GM21367 (cell line): ENCODE measurements around the gene CCDC33.

Experiments
- ATAC-seq: cut with Tn5 transposase; IDR thresholded peaks from one replicate; pipeline ENCODE4 v1.9.1; 2021; ENCODE audit not compliant: unreplicated experiment

CCDC33 gene

GRCh38 chr15:74235962-74236361 lies at the start of gene CCDC33:
CCDC33 (plus strand) TSS chr15:74236326; CDS start chr15:74236720, 394 bp downstream.
- ATAC-seq = no peak

- ATAC-seq = no peak
These were observed 47.9 kb upstream of the CCDC33 start for GRCh38 chr15:74188216-74188615.

DNA sequence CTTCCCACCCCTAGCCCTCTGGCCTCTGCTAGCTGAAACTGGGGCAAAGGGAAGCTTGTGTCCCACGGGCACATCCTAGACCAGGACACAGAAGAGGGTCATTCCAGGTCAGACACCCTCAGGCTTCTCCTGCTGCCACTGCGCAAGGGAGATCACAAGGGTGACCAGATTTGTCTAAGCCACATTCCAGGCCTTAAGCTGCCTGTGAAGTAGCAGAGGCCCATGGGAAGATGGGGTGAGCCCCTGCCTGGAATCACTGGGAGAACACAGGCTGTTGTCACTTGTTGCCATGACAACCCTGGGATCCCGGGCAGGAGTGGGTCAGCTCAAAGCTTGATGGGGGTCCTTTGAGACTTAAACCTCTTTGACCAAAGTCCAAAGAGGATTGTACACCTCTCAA lies 44.3 kb upstream of the CCDC33 start:
- no peak for ATAC-seq

GRCh38 chr15:74192751-74193150 lies 43.4 kb upstream of the CCDC33 start:
- no peak for ATAC-seq

- no peak for ATAC-seq
These were observed 42.8 kb upstream of the CCDC33 start for GRCh38 chr15:74193299-74193718.

- ATAC-seq = no peak
These were observed 42.2 kb upstream of the CCDC33 start for GRCh38 chr15:74193905-74194304.

DNA sequence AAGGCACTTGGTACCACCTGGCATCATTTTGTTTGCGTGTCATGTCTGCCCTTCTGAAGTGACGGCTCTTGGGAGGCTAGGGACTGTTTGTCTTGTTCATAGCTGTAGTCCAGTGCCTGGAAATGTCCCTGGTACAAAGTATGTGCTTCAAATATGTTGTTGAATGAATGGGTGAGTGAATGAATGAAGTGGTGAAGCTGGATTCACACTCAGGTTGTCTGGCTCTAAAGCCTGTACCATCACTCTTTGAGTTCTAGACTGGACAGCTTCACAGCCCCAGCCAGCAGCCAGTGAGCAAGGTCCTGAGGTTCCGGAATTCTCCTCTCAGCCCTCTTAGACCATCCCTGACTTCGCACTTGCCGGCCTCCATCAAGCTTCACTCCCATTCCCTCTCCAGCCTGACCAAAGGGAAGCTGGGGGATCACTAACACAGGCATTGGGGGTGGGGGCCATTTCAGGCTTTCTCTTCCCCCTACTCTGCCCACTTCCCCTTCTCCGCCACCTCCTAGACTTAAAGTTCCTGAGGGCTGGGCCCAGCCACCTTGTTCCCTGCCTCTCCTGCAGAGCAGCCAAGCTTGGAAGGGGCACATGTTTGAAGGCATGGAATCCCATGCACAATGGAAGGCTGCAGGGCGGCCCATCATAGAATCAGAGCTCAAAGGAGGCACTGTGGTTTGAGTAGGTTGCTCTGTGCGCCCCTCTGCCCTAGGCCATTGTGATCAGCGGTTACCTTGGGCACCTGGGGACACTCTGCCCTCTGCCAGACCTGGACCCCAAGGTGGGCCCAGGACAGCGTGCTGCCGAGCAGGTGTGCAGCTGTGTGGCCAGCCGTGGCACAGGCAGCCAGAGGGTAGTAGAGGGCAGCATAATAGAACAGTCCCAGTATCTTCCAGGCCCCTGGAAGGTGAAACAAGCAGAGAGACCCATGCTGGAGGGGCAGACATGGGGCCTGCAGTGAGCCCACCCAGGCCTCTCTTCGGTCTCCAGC lies 41.3 kb upstream of the CCDC33 start:
- no peak for ATAC-seq

- ATAC-seq = no peak
These were observed 40.0 kb upstream of the CCDC33 start for GRCh38 chr15:74196175-74196574.

GRCh38 chr15:74197176-74197965 lies 38.8 kb upstream of the CCDC33 start:
- ATAC-seq = no peak

- ATAC-seq = no peak
These were observed 36.9 kb upstream of the CCDC33 start for GRCh38 chr15:74199297-74199652.

DNA sequence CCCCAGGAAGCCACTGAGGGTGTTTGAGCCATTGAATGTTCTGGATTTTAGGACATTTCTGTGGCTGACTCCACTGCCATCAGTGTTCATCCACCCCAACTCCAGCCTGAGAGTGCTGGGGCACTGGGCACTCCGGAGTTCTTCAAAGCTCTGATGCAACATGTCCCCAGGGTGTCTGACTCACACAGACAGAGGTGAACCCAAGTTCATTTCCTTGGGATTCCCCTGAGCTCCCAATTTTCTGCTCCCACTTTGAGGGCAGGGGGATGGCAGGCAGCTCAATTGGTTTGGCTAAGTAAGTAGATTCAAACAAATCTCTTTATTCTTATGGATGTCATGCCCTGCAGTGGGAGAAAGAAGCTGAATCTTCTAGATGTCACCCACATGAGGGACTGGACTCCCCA lies 35.7 kb upstream of the CCDC33 start:
- ATAC-seq = no peak

DNA sequence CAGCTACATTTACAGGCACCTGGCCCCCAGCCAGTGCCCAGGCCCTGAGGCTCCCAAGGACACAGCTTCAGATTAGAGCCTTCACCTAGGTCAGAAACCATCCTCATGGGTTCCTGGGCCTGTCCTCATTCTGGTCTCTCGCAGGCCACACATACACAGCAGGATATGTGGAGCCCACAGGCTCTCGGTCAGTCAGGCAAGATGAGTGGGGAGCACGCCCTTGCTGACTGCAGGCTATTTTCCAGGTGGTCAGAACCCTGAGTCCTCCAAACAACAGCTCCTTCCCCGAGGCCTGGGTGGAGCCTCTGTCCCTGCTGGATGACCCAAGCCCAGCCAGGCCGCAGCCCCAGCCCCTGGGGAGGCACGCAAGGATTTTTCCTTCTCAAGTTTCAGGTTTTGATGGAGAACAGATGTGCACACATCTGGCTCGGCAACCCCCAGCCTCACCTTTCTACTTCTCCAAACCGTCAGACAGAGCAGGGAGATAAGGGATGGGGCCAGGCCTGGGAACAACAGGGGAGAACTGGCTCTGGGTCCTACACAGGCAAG lies 35.2 kb upstream of the CCDC33 start:
- no peak for ATAC-seq

GRCh38 chr15:74201710-74202420 lies 34.3 kb upstream of the CCDC33 start:
- ATAC-seq = no peak

DNA sequence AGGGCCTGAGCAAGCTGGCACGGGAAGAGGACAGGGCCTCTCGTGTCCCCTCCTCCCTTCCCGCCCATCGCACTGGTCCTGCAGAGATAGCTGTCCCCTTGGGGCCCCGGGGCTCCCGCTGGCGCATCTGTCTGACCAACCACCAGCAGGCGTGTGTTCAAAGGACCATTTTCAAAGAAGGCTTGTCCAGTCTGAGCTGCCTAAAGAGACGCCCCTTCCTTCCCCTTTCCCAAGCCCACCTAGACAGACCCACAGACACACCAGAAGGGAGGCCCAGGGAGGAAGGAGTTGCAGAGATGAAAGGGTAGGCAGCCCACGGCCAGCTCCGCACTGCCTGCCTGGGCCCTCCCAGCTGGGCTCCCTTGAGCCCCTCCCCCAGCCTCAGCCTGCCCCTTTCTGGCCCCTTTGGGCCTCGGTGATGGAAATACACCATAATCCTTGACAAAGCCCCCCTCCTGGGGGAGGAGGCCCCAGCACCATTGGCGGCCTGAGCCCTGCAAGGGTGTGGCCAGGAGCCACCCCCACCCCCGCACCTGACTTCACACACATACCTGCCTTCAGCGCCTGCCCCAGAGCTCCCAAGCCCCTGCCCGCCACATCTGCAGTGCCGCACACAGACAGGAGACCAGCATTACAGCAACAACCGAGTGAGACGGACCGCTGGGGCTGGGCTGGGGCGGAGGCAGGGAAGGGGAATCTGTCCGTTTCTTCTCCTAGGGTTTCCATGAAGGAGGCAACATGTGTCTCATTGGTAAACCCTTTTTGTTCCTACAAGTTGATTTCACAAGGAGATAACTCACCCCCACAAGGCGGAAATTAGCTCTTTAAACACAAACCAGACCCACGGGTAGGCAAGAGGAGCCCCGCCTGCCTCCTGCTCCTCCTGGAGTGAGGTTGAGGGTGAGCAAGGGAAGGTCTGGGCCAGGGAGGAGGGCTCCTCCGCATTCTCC lies 33.4 kb upstream of the CCDC33 start, which contains the start of gene STRA6:
Gene STRA6, minus strand, starts transcription at position 336 of the 950 bp plus-strand sequence. CDS start 520 bp downstream, outside the sequence.
- ATAC-seq = no peak

GRCh38 chr15:74203914-74204431 lies 32.2 kb upstream of the CCDC33 start:
- ATAC-seq = no peak

- no peak for ATAC-seq
These were observed 30.6 kb upstream of the CCDC33 start for GRCh38 chr15:74205582-74205947.

DNA sequence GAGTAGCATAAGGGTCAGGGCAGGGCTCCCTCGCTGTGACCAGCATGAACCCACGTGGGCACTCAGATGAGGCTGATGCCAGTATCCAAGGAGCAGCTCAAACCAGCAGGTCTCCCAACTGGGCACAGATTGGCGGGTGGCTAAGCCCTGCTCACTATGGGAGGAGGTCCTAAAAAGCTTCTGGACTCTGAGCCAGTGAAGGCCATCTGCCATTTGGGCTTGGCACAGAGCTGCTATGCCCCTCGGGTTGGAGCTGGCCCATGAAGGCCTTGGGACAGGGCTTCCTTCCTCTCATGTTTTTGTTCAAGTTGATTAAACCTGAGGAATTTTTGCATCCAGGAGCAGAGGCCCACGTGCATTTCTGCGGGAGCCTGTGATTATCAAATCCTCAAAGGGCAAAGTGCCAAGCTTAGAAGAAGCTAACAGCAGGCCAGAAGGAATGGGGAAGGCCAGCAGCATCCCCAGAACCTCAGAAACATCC lies 29.3 kb upstream of the CCDC33 start:
- no peak for ATAC-seq

DNA sequence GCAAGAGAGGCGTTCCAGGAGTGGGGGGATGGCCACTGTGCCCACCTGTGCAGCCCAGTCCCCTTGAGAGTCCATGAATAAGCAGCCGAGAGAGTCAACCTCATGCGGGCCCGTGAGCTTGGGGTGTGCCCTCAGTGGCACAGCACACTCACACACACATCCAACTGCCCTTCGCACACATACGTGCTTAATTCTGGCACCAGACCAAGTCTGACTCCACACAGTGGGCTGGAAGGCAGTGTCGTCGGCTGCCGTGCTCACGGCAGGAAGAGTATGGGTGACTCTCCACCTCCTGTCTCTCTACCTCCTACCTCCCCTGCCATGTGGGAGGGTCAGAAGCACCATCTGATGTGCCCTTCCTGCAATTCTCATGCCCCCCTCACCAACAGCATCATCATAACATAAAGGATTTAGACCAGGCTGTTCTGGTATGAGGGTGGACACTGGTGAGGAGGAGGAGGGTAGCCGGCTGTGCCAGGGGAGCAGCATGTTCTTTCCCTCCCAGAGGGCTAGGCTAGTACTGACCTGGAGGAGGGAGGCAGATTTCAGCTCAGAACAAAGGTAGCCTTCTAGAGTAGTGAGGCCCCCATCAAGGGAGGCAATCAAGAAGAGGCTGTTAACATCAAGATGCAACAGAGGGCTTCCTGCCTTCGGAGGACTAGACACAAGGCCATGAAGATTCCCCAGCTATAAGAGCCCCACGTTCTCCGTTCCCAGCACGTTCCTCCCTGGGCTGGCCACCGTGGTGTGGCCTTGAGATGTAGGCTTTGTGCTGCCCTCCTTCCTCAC lies 28.3 kb upstream of the CCDC33 start:
- ATAC-seq = no peak

DNA sequence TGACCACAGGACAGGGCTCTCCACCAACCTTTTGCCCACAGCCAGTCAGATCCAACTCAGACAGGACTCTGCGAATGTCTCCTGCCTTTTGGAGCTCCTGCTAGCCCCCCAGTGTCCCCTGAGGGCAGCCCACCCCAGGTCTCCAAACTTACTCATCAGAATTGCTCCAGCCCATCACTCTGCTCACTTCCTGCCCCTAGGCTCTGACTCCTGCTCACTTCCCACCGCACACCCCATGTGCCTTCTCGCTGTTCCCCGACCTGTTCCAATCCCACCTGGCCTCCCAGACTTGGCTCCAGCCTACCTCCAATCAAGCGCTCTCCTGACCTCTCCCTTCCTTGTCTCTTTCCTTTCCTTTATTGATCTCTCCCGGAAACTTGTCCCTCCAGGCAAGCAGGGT lies 27.6 kb upstream of the CCDC33 start:
- ATAC-seq = no peak
